Memory B cell (primary cell): ENCODE data around the gene ADIPOR1.
"Not testable (repeated sequence)": the region's sequence is repeated elsewhere in the genome, so short reads cannot be mapped to it uniquely, and the experiment has no call there.

Experiments used
- ATAC-seq: fragments of 150-1000 bp; cut with Tn5 transposase; 2 replicates; pipeline ENCODE4 v1.10.0; 2021; ENCODE audit warnings: low read depth, mild to moderate bottlenecking, moderate library complexity
- DNase-seq, 2 donors: peaks; one replicate each; pipeline ENCODE4 v3.0.0; 2022; ENCODE audit warnings: low spot score in 2 of 2
- H3K27ac Mint-ChIP-seq: one replicate; pipeline ENCODE4 v1.8.0; 2022; ENCODE audit warnings: mild to moderate bottlenecking, moderate library complexity, mixed read lengths
- H3K27me3 Mint-ChIP-seq: one replicate; pipeline ENCODE4 v1.8.0; 2022; ENCODE audit warnings: mixed read lengths
- H3K36me3 Mint-ChIP-seq: one replicate; pipeline ENCODE4 v1.8.0; 2022; ENCODE audit warnings: mild to moderate bottlenecking, mixed read lengths
- H3K4me1 Mint-ChIP-seq: one replicate; pipeline ENCODE4 v1.8.0; 2022; ENCODE audit warnings: mixed read lengths
- H3K4me3 Mint-ChIP-seq: one replicate; pipeline ENCODE4 v1.8.0; 2022; ENCODE audit warnings: mild to moderate bottlenecking, moderate library complexity, mixed read lengths
- H3K9me3 Mint-ChIP-seq: one replicate; pipeline ENCODE4 v1.8.0; 2022; ENCODE audit warnings: mixed read lengths

Gene ADIPOR1

DNA sequence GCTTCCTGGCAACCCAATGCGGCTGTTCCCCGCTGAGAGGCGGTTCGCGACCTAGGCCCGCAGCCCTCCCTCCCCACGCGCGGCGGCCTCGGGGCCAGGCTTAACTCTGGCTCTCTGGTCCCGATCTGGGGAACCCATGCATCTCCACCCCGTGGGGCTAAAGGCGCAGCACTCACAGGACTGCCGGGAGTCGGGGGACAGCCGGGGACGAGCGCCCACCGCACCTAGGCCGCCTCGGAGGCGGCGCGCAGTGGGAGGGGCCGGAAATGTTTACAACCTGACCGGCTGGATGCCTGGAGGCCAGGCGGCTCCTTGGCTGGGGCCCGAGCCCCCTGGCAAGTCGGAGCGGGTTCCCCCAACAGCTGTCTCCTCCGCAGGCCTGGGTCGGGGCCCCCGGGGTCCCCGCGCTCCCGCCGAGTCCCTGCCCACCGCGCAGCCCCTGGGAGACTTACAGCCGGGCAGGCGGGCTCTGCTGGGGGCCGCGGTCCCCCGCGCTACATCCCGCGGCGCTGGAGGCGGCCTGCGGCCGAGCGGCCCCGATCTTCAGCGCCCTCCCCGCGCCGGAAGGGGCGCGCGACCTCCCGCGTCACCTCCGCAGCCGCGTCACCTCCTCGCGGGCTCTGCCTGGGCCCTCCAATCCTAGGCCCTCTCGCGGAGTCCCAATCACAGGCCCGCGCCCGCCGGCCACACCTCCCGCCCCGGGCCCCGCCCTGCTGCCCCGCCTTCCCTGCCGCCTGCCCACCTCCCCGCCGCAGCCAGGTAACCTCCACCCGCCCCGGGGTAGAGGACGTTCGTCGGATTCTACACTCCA, at the start of gene ADIPOR1:
Gene ADIPOR1 (minus strand): TSS at position 580 of the 811 bp plus-strand sequence. CDS start 7,242 bp downstream, outside the sequence.
- peaks cover 18% of the 10 kb centered on the region for H3K4me1 Mint-ChIP-seq
- DNase-seq = peak; percentile 89

DNA sequence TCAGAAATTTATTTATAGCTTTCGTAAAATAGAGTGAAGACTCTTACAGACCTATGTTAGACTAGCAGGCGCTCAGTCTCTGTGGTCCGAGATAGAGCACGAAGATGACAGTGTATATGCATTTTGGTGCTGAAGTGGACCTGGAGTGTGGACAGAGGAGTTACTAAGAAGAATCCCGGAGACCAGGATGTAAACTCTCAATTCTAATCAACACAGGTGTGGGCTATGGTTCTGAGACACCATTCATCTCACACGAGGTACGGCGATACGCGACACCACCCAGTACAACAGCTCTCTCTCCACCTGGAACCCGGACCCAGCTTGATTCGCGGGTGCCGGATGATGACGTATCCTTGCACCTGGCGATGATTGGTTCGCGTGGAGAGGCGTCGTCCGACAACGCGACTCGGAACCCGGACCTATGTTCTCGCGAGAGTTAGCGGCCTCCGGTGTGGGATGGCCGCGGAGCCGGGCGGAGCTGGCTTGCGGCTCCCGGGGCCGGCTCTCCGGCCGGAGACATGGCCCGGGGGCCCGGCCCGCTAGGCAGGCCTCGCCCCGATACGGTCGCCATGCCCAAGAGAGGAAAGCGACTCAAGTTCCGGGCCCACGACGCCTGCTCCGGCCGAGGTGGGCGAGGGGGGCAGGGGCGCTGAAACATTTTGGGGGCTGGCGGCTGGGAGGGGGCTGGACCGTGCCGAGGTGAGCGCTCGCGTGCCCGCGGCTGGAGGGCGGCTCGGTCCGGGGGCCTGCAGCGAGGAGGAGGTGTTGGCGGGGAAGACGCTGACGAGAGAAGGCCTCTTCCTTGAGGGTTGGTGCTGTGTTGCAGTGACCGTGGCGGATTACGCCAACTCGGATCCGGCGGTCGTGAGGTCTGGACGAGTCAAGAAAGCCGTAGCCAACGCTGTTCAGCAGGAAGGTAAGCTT, 49.1 kb upstream of the ADIPOR1 start, which contains the start of gene TMEM183A:
Gene TMEM183A (plus strand): TSS at position 427 of the 924 bp plus-strand sequence. CDS start 92 bp downstream, at position 519.
- H3K4me3 Mint-ChIP-seq = peak within 1 kb of the TSS; percentile 91
- peaks cover 21% of the 10 kb centered on the region for H3K4me1 Mint-ChIP-seq
- H3K36me3 Mint-ChIP-seq = peaks cover 13% of the 10 kb centered on the region
- DNase-seq (peak; percentile 85 to 90), ATAC-seq (peak; percentile 91)
- no peaks in the 10 kb centered on the region for H3K27me3 Mint-ChIP-seq
- peaks cover 2% of the 10 kb centered on the region for H3K9me3 Mint-ChIP-seq
- peak within 1 kb of the TSS; percentile 95 for H3K27ac Mint-ChIP-seq

More for the DNA sequence above, at the start of gene ADIPOR1:
- H3K27me3 Mint-ChIP-seq = no peaks in the 10 kb centered on the region
- no peaks in the 10 kb centered on the region for H3K9me3 Mint-ChIP-seq
- peak within 1 kb of the TSS; percentile 74 for H3K27ac Mint-ChIP-seq
- peaks cover 11% of the 10 kb centered on the region for H3K36me3 Mint-ChIP-seq
- peak; percentile 96 for ATAC-seq
- peak within 1 kb of the TSS; percentile 87 for H3K4me3 Mint-ChIP-seq

GRCh38 chr1:203005395-203006142, 47.5 kb upstream of the ADIPOR1 start:
- H3K9me3 Mint-ChIP-seq, H3K27me3 Mint-ChIP-seq, ATAC-seq, DNase-seq, H3K36me3 Mint-ChIP-seq: not testable (repeated sequence)
- peak overlapping the region; percentile 95 for H3K27ac Mint-ChIP-seq
- peak overlapping the region; percentile 91 for H3K4me3 Mint-ChIP-seq
- H3K4me1 Mint-ChIP-seq = peaks cover 21% of the 10 kb centered on the region

- Mint-ChIP-seq H3K4me3 (no peak overlapping the region), H3K27me3 (no peaks in the 10 kb centered on the region), H3K36me3 (no peaks in the 10 kb centered on the region), H3K27ac (no peak overlapping the region), H3K4me1 (peaks cover 17% of the 10 kb centered on the region), H3K9me3 (peaks cover 2% of the 10 kb centered on the region)
- ATAC-seq (no peak), DNase-seq (no peak)
Observed at GRCh38 chr1:203002951-203003350, 44.8 kb upstream of the ADIPOR1 start.

DNA sequence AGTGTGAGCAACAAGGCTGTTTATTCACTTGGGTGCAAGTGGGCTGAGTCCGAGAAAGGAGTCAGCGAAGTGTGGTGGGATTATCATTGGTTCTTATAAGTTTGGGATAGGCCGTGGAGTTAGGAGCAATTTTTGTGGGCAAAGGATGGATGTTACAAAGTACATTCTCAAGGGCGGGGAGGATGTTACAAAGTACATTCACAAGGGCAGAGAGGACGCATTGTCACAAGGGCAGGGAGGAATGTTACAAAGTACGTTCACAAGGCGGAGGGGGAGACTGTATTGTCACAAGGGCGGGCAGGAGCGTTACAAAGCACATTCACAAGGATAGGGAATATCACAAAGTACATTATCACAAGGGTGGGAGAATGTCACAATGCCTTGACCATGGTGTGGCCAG, 43.9 kb upstream of the ADIPOR1 start:
- H3K9me3 Mint-ChIP-seq = peaks cover 2% of the 10 kb centered on the region
- H3K4me3 Mint-ChIP-seq = no peak overlapping the region
- H3K36me3 Mint-ChIP-seq = no peaks in the 10 kb centered on the region
- ATAC-seq (no peak), DNase-seq (no peak)
- no peaks in the 10 kb centered on the region for H3K27me3 Mint-ChIP-seq
- no peak overlapping the region for H3K27ac Mint-ChIP-seq
- H3K4me1 Mint-ChIP-seq = peaks cover 13% of the 10 kb centered on the region

GRCh38 chr1:203000217-203000944, 42.3 kb upstream of the ADIPOR1 start:
- ATAC-seq (no peak), DNase-seq (no peak)
- Mint-ChIP-seq H3K27ac (no peak overlapping the region), H3K27me3 (no peaks in the 10 kb centered on the region), H3K36me3 (no peaks in the 10 kb centered on the region), H3K9me3 (no peaks in the 10 kb centered on the region), H3K4me1 (peaks cover 5% of the 10 kb centered on the region), H3K4me3 (no peak overlapping the region)

- peak overlapping the region; percentile 14 for H3K27ac Mint-ChIP-seq
- ATAC-seq = peak; percentile 53
- H3K4me1 Mint-ChIP-seq = peaks cover 5% of the 10 kb centered on the region
- H3K27me3 Mint-ChIP-seq = peaks cover under 1% of the 10 kb centered on the region
- H3K36me3 Mint-ChIP-seq = no peaks in the 10 kb centered on the region
- peak overlapping the region; percentile 32 for H3K4me3 Mint-ChIP-seq
- no peaks in the 10 kb centered on the region for H3K9me3 Mint-ChIP-seq
- DNase-seq = peak; percentile 66 to 70
Observed at GRCh38 chr1:202998836-202999750, 41.0 kb upstream of the ADIPOR1 start.

GRCh38 chr1:202994756-202995155, 36.6 kb upstream of the ADIPOR1 start:
- Mint-ChIP-seq H3K36me3 (no peaks in the 10 kb centered on the region), H3K27ac (no peak overlapping the region), H3K27me3 (peaks cover 7% of the 10 kb centered on the region), H3K9me3 (no peaks in the 10 kb centered on the region), H3K4me3 (no peak overlapping the region), H3K4me1 (peaks cover 5% of the 10 kb centered on the region)
- DNase-seq (no peak), ATAC-seq (no peak)

- ATAC-seq (no peak), DNase-seq (no peak)
- Mint-ChIP-seq H3K36me3 (no peaks in the 10 kb centered on the region), H3K27me3 (peaks cover 10% of the 10 kb centered on the region), H3K27ac (no peak overlapping the region), H3K4me3 (no peak overlapping the region), H3K4me1 (no peaks in the 10 kb centered on the region), H3K9me3 (no peaks in the 10 kb centered on the region)
Observed at GRCh38 chr1:202991112-202991511, 33.0 kb upstream of the ADIPOR1 start.

- no peaks in the 10 kb centered on the region for H3K4me1 Mint-ChIP-seq
Observed at GRCh38 chr1:202989879-202990278, 31.8 kb upstream of the ADIPOR1 start.

GRCh38 chr1:202987922-202988583, 29.9 kb upstream of the ADIPOR1 start:
- Mint-ChIP-seq H3K4me3 (no peak overlapping the region), H3K9me3 (no peaks in the 10 kb centered on the region), H3K36me3 (no peaks in the 10 kb centered on the region), H3K4me1 (no peaks in the 10 kb centered on the region), H3K27me3 (peaks cover 8% of the 10 kb centered on the region), H3K27ac (no peak overlapping the region)
- no peak for ATAC-seq
- DNase-seq = no peak

More at GRCh38 chr1:202989879-202990278, 31.8 kb upstream of the ADIPOR1 start:
- no peaks in the 10 kb centered on the region for H3K9me3 Mint-ChIP-seq
- H3K36me3 Mint-ChIP-seq = no peaks in the 10 kb centered on the region
- no peak overlapping the region for H3K4me3 Mint-ChIP-seq
- DNase-seq (no peak), ATAC-seq (no peak)
- peaks cover 10% of the 10 kb centered on the region for H3K27me3 Mint-ChIP-seq
- no peak overlapping the region for H3K27ac Mint-ChIP-seq

GRCh38 chr1:202987255-202987654, 29.1 kb upstream of the ADIPOR1 start:
- H3K9me3 Mint-ChIP-seq = no peaks in the 10 kb centered on the region
- H3K27ac Mint-ChIP-seq = no peak overlapping the region
- DNase-seq (no peak), ATAC-seq (no peak)
- no peak overlapping the region for H3K4me3 Mint-ChIP-seq
- H3K27me3 Mint-ChIP-seq = peaks cover 8% of the 10 kb centered on the region
- no peaks in the 10 kb centered on the region for H3K4me1 Mint-ChIP-seq
- H3K36me3 Mint-ChIP-seq = no peaks in the 10 kb centered on the region
